GM23338 (cell line): Measurements from ENCODE around the gene SART1. TPM values are rescaled to one million over a fixed set of nuclear protein-coding genes. Genes with fewer than 3 reads are reported as not detected.

Source experiments
- ATAC-seq: fragments of 200-7000 bp; cut with Tn5 transposase; 3 replicates; pipeline ENCODE4 v1.9.1; 2020
- DNase-seq: peaks from one replicate; pipeline ENCODE4 v3.0.0-alpha.2; 2015; ENCODE audit warnings: low spot score
- H2AFZ ChIP-seq: fragments of 200-600 bp; sonication (generic); 2 replicates; pipeline ENCODE4 v1.8.0; 2016; ENCODE audit warnings: antibody characterized with exemption, mild to moderate bottlenecking, moderate library complexity
- H3F3A ChIP-seq: fragments of 200-600 bp; sonication (generic); replicated peaks from 2 replicates; pipeline ENCODE4 v1.8.0; 2017; ENCODE audit warnings: antibody characterized with exemption, mixed run types, low read depth
- H3K27ac ChIP-seq: fragments of 200-600 bp; sonication (generic); 2 replicates; pipeline ENCODE4 v1.6.1; 2016; ENCODE audit warnings: low read depth
- H3K27me3 ChIP-seq: fragments of 200-600 bp; sonication (generic); 2 replicates; pipeline ENCODE4 v1.8.0; 2016; ENCODE audit warnings: mild to moderate bottlenecking, mixed run types, moderate library complexity; ENCODE audit not compliant: insufficient read depth
- H3K36me3 ChIP-seq: fragments of 200-600 bp; sonication (generic); 2 replicates; pipeline ENCODE4 v1.8.0; 2016; ENCODE audit warnings: mild to moderate bottlenecking; ENCODE audit not compliant: insufficient read depth
- H3K4me1 ChIP-seq: fragments of 200-600 bp; sonication (generic); 2 replicates; pipeline ENCODE4 v1.8.0; 2016; ENCODE audit warnings: mild to moderate bottlenecking, moderate library complexity; ENCODE audit not compliant: insufficient read depth
- H3K4me2 ChIP-seq: fragments of 200-600 bp; sonication (generic); 2 replicates; pipeline ENCODE4 v1.7.1; 2017; ENCODE audit warnings: mixed run types
- H3K4me3 ChIP-seq: fragments of 200-600 bp; sonication (generic); 2 replicates; pipeline ENCODE4 v1.6.1; 2016; ENCODE audit warnings: mixed run types
- H3K79me2 ChIP-seq: fragments of 200-600 bp; sonication (generic); replicated peaks from 2 replicates; pipeline ENCODE4 v1.8.0; 2017; ENCODE audit warnings: mild to moderate bottlenecking; ENCODE audit not compliant: insufficient read depth
- H3K9me2 ChIP-seq: fragments of 200-600 bp; sonication (generic); 2 replicates; pipeline ENCODE4 v1.8.0; 2017; ENCODE audit not compliant: insufficient read depth
- H4K20me1 ChIP-seq: fragments of 200-600 bp; sonication (generic); replicated peaks from 2 replicates; pipeline ENCODE4 v1.8.0; 2017; ENCODE audit warnings: mild to moderate bottlenecking; ENCODE audit not compliant: insufficient read depth
- H3K27ac Mint-ChIP-seq: 2 replicates; pipeline ENCODE4 v1.8.0; 2020; ENCODE audit warnings: inconsistent platforms, mild to moderate bottlenecking, moderate library complexity, mixed read lengths
- H3K27me3 Mint-ChIP-seq: 3 replicates; pipeline ENCODE4 v1.8.0; 2022; ENCODE audit warnings: low read depth, mild to moderate bottlenecking, moderate library complexity, mixed read lengths, inconsistent platforms; ENCODE audit not compliant: insufficient read depth, poor library complexity
- H3K36me3 Mint-ChIP-seq: 3 replicates; pipeline ENCODE4 v1.8.0; 2021; ENCODE audit warnings: low read depth, mild to moderate bottlenecking, inconsistent platforms, moderate library complexity, mixed read lengths
- H3K4me1 Mint-ChIP-seq: 3 replicates; pipeline ENCODE4 v1.8.0; 2020; ENCODE audit warnings: mild to moderate bottlenecking, inconsistent platforms, mixed read lengths
- H3K4me3 Mint-ChIP-seq: 3 replicates; pipeline ENCODE4 v1.8.0; 2021; ENCODE audit warnings: moderate library complexity, mild to moderate bottlenecking, inconsistent platforms, mixed read lengths
- H3K9me3 Mint-ChIP-seq: 3 replicates; pipeline ENCODE4 v1.8.0; 2020; ENCODE audit warnings: moderate library complexity, mild to moderate bottlenecking, inconsistent platforms, mixed read lengths
- CREB1 ChIP-seq: fragments of 250-450 bp; sonication (Bioruptor Pico); IDR thresholded peaks from 2 replicates; pipeline ENCODE4 v1.5.0; 2020; ENCODE audit warnings: low read depth, mild to moderate bottlenecking, moderate library complexity
- EZH2 ChIP-seq: fragments of 200-600 bp; sonication (generic); IDR thresholded peaks from one replicate; pipeline ENCODE4 v1.8.0; 2017; ENCODE audit warnings: antibody characterized with exemption, mild to moderate bottlenecking, low read depth; ENCODE audit not compliant: unreplicated experiment
- EZH2phosphoT487 ChIP-seq: fragments of 200-600 bp; sonication (generic); IDR thresholded peaks from one replicate; pipeline ENCODE4 v1.8.1; 2018; ENCODE audit warnings: antibody characterized with exemption; ENCODE audit not compliant: unreplicated experiment
- JUNB ChIP-seq: IDR thresholded peaks from one replicate; pipeline ENCODE4 v1.6.1; 2016; ENCODE audit warnings: antibody characterized with exemption; ENCODE audit not compliant: unreplicated experiment
- NANOG ChIP-seq: IDR thresholded peaks from 2 replicates; pipeline ENCODE4 v1.6.1; 2016; ENCODE audit warnings: antibody characterized with exemption, borderline replicate concordance
- POLR2AphosphoS5 ChIP-seq: IDR thresholded peaks from 2 replicates; pipeline ENCODE4 v1.6.1; 2016; ENCODE audit warnings: antibody characterized with exemption, low read depth
- STAT1 ChIP-seq: IDR thresholded peaks from one replicate; pipeline ENCODE4 v1.6.1; 2016; ENCODE audit warnings: antibody characterized with exemption; ENCODE audit not compliant: unreplicated experiment
- ZNF114 ChIP-seq: fragments of 250-450 bp; sonication (Bioruptor Pico); IDR thresholded peaks from 2 replicates; pipeline ENCODE4 v1.5.0; 2020; ENCODE audit warnings: mild to moderate bottlenecking, moderate library complexity
- ZNF331 ChIP-seq: fragments of 250-450 bp; sonication (Bioruptor Pico); IDR thresholded peaks from 2 replicates; pipeline ENCODE4 v1.5.0; 2020; ENCODE audit warnings: low read depth, mild to moderate bottlenecking, moderate library complexity
- polyA plus RNA-seq: library from polyadenylated mRNA; unstranded; fragments of >200 nt; fragmentation: Nextera tagmentation; extraction: Ambion mirVana; gene quantifications from 2 replicates; pipeline ENCODE4 v1.2.1, GENCODE V29; 2016
- total RNA-seq: library from RNA; depleted of rRNA; stranded (reverse); fragments of >200 nt; shearing (Covaris generic); gene quantifications from 2 replicates; pipeline ENCODE4 v1.2.3, GENCODE V29; 2014
- TF ChIP-seq, protein P1 (sequence below): IDR thresholded peaks from one replicate; pipeline ENCODE4 v1.6.1; 2018; ENCODE audit warnings: antibody characterized with exemption; ENCODE audit not compliant: unreplicated experiment
- TF ChIP-seq, protein P2 (sequence below), 2 experiments: fragments of 200-600 bp in 1 of 2; sonication (generic) in 1 of 2; conservative IDR thresholded peaks; 2 replicates each; pipeline versions ENCODE4 v1.5.1 to v1.6.1; 2016 to 2017; ENCODE audit warnings: antibody characterized with exemption in 2 of 2, low read depth in 2 of 2, mild to moderate bottlenecking in 2 of 2, moderate library complexity in 1 of 2
- TF ChIP-seq, protein P3 (sequence below): IDR thresholded peaks from 2 replicates; pipeline ENCODE4 v1.6.1; 2016; ENCODE audit warnings: antibody characterized with exemption

The SART1 gene
- total and polyA plus RNA-seq, 2 experiments from 2014 or later = 43.9 to 91.0 TPM

DNA sequence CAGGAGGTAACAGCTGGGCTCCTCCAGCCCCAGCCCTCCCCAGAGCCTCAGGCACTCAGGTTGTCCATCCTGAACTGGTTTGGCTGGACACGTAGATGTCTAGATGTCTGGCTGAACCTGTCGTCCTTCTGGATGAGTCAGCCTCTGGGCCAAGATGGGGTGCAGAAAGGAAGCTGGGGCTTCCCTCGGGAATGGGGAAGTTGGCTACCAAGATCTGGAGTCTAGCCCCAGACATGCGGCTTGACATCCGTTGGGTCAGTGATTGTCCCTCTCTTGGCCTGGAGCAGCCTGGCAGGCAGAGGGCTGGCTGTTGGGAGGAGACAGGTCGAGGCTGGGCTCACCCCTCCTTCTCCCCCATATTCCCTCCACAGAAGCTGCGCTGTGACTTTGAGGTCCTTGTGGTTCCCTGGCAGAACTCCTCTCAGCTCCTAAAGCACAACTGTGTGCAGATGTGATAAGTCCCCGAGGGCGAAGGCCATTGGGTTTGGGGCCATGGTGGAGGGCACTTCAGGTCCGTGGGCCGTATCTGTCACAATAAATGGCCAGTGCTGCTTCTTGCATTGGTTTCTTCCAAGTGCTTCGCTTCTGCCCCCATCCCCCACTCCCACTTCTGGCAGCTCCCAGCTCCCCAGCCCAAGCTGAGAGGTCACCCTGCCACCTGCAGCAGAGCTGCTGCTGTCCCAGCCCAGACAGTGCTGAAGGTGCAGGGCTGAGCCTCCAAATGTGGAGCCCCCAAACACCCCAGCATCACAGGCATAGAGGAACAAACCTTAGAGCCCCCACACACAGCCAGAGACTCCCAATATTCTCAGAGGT lies 51.6 kb downstream of the SART1 start:
- H3K36me3 ChIP-seq = no peaks in the 10 kb centered on the region
- H3F3A ChIP-seq = 0 out of 2 replicates have a peak, but pooled peaks cover 3% of the 10 kb centered on the region
- peaks cover 15% of the 10 kb centered on the region for H3K27me3 Mint-ChIP-seq
- DNase-seq (peak; percentile 40), ATAC-seq (peak; percentile 11; the same call in 1 of the 3 replicates)
- no peak overlapping the region for H3K27ac Mint-ChIP-seq
- no peak overlapping the region for H3K4me3 Mint-ChIP-seq
- H3K4me3 ChIP-seq = no peak overlapping the region
- no peak overlapping the region for H2AFZ ChIP-seq
- H3K9me3 Mint-ChIP-seq = no peaks in the 10 kb centered on the region
- no peak overlapping the region for H3K4me2 ChIP-seq
- H3K4me1 Mint-ChIP-seq = peaks cover under 1% of the 10 kb centered on the region; the same call in 1 of the 3 replicates
- no peak overlapping the region for H3K27ac ChIP-seq
- H3K79me2 ChIP-seq = no peaks in the 10 kb centered on the region
- TF ChIP-seq, protein P1, sequence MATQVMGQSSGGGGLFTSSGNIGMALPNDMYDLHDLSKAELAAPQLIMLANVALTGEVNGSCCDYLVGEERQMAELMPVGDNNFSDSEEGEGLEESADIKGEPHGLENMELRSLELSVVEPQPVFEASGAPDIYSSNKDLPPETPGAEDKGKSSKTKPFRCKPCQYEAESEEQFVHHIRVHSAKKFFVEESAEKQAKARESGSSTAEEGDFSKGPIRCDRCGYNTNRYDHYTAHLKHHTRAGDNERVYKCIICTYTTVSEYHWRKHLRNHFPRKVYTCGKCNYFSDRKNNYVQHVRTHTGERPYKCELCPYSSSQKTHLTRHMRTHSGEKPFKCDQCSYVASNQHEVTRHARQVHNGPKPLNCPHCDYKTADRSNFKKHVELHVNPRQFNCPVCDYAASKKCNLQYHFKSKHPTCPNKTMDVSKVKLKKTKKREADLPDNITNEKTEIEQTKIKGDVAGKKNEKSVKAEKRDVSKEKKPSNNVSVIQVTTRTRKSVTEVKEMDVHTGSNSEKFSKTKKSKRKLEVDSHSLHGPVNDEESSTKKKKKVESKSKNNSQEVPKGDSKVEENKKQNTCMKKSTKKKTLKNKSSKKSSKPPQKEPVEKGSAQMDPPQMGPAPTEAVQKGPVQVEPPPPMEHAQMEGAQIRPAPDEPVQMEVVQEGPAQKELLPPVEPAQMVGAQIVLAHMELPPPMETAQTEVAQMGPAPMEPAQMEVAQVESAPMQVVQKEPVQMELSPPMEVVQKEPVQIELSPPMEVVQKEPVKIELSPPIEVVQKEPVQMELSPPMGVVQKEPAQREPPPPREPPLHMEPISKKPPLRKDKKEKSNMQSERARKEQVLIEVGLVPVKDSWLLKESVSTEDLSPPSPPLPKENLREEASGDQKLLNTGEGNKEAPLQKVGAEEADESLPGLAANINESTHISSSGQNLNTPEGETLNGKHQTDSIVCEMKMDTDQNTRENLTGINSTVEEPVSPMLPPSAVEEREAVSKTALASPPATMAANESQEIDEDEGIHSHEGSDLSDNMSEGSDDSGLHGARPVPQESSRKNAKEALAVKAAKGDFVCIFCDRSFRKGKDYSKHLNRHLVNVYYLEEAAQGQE = peak; percentile 51
- no peak for TF ChIP-seq JUNB
- H3K4me1 ChIP-seq = no peaks in the 10 kb centered on the region
- no peaks in the 10 kb centered on the region for H4K20me1 ChIP-seq
- H3K9me2 ChIP-seq = no peaks in the 10 kb centered on the region
- H3K36me3 Mint-ChIP-seq = no peaks in the 10 kb centered on the region
- peaks cover 23% of the 10 kb centered on the region for H3K27me3 ChIP-seq

DNA sequence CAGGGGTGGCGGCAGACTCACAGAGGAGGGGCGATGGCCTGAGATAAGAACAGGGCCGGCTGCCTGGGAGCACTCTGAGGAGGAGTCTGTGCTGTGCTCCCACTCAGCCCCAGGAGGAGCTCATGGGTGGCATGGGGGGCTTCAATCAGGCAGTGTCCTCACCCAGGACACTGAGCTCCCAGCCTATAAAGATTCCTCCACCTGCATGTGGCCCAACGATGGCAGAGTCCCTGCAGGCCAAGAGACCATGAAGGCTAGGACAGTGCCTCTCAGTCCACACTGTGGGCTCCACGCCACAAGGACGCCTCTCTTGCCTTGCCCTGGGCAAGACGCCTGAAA lies 52.2 kb downstream of the SART1 start:
- Mint-ChIP-seq H3K27ac (no peak overlapping the region), H3K4me1 (no peaks in the 10 kb centered on the region), H3K9me3 (no peaks in the 10 kb centered on the region), H3K36me3 (no peaks in the 10 kb centered on the region), H3K27me3 (peaks cover 17% of the 10 kb centered on the region), H3K4me3 (no peak overlapping the region)
- DNase-seq (no peak), ATAC-seq (no peak)
- H3K27ac ChIP-seq = no peak overlapping the region
- no peak overlapping the region for H3K4me2 ChIP-seq
- 0 out of 2 replicates have a peak, but pooled peaks cover 3% of the 10 kb centered on the region for H3F3A ChIP-seq
- no peak overlapping the region for H2AFZ ChIP-seq
- no peaks in the 10 kb centered on the region for H3K9me2 ChIP-seq
- no peak overlapping the region for H3K4me3 ChIP-seq
- H4K20me1 ChIP-seq = no peaks in the 10 kb centered on the region
- H3K4me1 ChIP-seq = no peaks in the 10 kb centered on the region
- no peaks in the 10 kb centered on the region for H3K79me2 ChIP-seq
- peaks cover 23% of the 10 kb centered on the region for H3K27me3 ChIP-seq
- no peaks in the 10 kb centered on the region for H3K36me3 ChIP-seq
- TF ChIP-seq EZH2 = no peak
- no peak for TF ChIP-seq CREB1 (CRISPR knock-in tag)
- TF ChIP-seq, protein P2, sequence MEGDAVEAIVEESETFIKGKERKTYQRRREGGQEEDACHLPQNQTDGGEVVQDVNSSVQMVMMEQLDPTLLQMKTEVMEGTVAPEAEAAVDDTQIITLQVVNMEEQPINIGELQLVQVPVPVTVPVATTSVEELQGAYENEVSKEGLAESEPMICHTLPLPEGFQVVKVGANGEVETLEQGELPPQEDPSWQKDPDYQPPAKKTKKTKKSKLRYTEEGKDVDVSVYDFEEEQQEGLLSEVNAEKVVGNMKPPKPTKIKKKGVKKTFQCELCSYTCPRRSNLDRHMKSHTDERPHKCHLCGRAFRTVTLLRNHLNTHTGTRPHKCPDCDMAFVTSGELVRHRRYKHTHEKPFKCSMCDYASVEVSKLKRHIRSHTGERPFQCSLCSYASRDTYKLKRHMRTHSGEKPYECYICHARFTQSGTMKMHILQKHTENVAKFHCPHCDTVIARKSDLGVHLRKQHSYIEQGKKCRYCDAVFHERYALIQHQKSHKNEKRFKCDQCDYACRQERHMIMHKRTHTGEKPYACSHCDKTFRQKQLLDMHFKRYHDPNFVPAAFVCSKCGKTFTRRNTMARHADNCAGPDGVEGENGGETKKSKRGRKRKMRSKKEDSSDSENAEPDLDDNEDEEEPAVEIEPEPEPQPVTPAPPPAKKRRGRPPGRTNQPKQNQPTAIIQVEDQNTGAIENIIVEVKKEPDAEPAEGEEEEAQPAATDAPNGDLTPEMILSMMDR (conservative IDR thresholded peaks at IDR 0.05; ENCODE audit: low read depth in 2 of 2) = no peak
- no peak for TF ChIP-seq STAT1
- no peak for TF ChIP-seq POLR2AphosphoS5
- TF ChIP-seq NANOG = no peak
- TF ChIP-seq, protein P3, sequence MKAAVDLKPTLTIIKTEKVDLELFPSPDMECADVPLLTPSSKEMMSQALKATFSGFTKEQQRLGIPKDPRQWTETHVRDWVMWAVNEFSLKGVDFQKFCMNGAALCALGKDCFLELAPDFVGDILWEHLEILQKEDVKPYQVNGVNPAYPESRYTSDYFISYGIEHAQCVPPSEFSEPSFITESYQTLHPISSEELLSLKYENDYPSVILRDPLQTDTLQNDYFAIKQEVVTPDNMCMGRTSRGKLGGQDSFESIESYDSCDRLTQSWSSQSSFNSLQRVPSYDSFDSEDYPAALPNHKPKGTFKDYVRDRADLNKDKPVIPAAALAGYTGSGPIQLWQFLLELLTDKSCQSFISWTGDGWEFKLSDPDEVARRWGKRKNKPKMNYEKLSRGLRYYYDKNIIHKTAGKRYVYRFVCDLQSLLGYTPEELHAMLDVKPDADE = no peak
- TF ChIP-seq ZNF331 (CRISPR knock-in tag) = no peak
- no peak for TF ChIP-seq ZNF114
- TF ChIP-seq JUNB = no peak
- TF ChIP-seq, protein P1 = no peak
- TF ChIP-seq EZH2phosphoT487 = no peak
